SH-SY5Y (cell line): ENCODE results near the gene CXorf38.

ENCODE experiments used
- GATA2 ChIP-seq: IDR thresholded peaks from 2 replicates; pipeline ENCODE4 v1.6.1; 2011; ENCODE audit warnings: mild to moderate bottlenecking, low read depth, low read length
- GATA3 ChIP-seq: IDR thresholded peaks from 2 replicates; pipeline ENCODE4 v1.6.1; 2011; ENCODE audit warnings: low read depth, mild to moderate bottlenecking, low read length, moderate library complexity

DNA sequence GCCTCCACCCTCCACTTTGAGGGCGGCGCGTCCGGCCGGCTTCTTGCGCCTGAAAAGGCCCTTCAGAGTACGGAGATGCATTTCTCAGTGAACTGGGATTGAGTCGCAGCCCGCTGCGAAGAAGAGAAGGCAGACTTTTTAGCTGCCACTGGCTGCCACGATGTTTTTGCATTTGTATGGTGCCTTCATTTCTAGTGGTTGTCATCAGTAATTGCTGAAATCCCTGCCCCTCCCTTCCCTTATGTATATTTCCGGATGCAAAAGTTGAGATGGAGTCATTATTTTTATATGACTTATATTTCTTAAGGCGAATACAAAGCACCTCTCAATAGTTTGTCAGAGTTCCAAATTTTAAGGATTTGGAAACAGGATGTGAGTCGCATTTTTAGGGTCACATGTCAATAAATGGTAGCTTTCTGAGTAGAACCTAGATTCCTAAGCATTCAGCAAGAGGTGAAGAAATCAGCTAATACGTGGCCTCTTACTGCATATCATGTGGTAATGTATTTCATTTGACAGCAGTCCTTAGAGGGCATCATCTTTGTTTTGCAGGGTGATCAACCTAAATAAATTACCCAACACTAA is 65.9 kb downstream of the CXorf38 start:
- TF ChIP-seq GATA2 = no peak
- TF ChIP-seq GATA3 = no peak
